HPDE6-E6E7 (cell line): ENCODE measurements around the gene MACROD2.

Experiments used
- DNase-seq: peaks from one replicate; pipeline ENCODE4 v3.0.0; 2011; ENCODE audit warnings: missing footprints; ENCODE audit errors: extremely low spot score

The MACROD2 gene

DNA sequence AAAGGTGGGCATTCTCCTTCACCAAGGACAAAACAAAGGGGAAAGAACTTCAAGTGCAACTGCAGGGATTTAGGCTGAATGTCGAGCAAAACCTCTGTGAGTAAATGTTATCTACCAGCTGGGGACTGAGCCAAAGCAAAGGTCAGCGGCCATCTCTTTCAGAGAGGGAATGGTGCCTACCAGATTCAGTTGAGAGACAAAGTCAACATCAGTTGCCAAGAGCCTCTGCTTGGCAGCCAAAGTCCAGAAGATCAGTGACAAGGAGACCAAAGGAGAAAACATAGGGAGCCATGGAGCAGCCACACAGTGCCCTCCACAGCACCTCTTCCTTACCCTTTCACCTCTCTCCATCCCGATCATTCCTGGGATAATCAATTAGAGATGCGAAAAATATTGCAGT lies 2105.5 kb downstream of the MACROD2 start:
- DNase-seq = no peak
